ENCODE measurements around the gene TYSND1.

DNA sequence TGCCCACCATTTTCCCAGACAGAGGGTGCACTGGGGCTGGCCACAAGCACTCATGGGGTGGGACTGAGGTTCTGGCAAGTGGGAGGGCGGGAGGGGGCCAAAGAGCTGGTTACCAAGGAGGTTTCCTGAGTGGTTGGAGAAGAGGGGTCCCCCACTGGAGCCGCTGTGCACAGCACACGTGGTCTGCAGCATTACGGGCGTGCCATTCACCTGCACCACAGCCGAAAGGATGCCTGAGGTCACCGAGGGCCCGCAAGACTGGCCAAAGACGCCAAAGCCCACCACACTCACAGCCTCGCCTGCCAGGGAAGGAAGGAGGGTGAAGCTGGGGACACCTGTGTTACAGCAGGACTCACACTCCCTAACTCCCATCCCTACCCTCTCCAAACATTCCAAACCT, 3.9 kb downstream of the TYSND1 start:
- TF ChIP-seq CTCF (IDR thresholded peaks at IDR 0.05) (no peak), EP300 (IDR thresholded peaks at IDR 0.05; ENCODE audit: low read depth) (no peak), POLR2A (IDR thresholded peaks at IDR 0.05) (no peak)

All from transverse colon (tissue), 3 donors.